SK-N-SH (cell line): ENCODE data around the gene SFXN5. TPM values are rescaled to one million over a fixed set of nuclear protein-coding genes. Genes with fewer than 3 reads are reported as not detected.

Source experiments
- CTCF ChIA-PET: fragments of 300-600, 350-600 bp; formaldehyde crosslinking; extraction: SDS; loops from one replicate; lab custom pipeline; 2021; lab: Yijun Ruan, JAX
- POLR2A ChIA-PET: fragments of 350-600 bp; sonication (Branson Sonifier 250); formaldehyde crosslinking; extraction: SDS; loops from one replicate; lab custom pipeline; 2020; ENCODE audit warnings: antibody characterized with exemption, inconsistent platforms; lab: Yijun Ruan, JAX
- DNase-seq: peaks from one replicate; pipeline ENCODE4 v3.0.0; 2012
- H2AFZ ChIP-seq: fragments of 200-600 bp; sonication (generic); 2 replicates; pipeline ENCODE4 v1.8.1; 2016; ENCODE audit warnings: antibody characterized with exemption, mild to moderate bottlenecking, low read depth
- H3F3A ChIP-seq: fragments of 200-600 bp; sonication (generic); replicated peaks from 2 replicates; pipeline ENCODE3; 2016; ENCODE audit warnings: antibody characterized with exemption, mild to moderate bottlenecking; ENCODE audit not compliant: insufficient read depth
- H3K27ac ChIP-seq, 2 experiments: fragments of 200-500 bp in 1 of 2; fragments of 200-600 bp in 1 of 2; sonication (Bioruptor generic) in 1 of 2; sonication (generic), shearing (Covaris generic) in 1 of 2; 2 replicates each; pipeline versions ENCODE4 v1.5.1 to v1.6.1; 2014 to 2016; ENCODE audit warnings: low read depth in 2 of 2, inconsistent platforms in 1 of 2, low read length in 1 of 2, mild to moderate bottlenecking in 1 of 2, mixed read lengths in 1 of 2
- H3K27me3 ChIP-seq: fragments of 200-600 bp; sonication (generic), shearing (Covaris generic); 2 replicates; pipeline ENCODE4 v1.6.1; 2016; ENCODE audit warnings: mixed run types; ENCODE audit not compliant: insufficient read depth
- H3K36me3 ChIP-seq, 2 experiments: fragments of 200-500 bp in 1 of 2; fragments of 200-600 bp in 1 of 2; sonication (Bioruptor generic) in 1 of 2; sonication (generic) in 1 of 2; replicated peaks in 1 of 2; 2 replicates each; pipeline versions ENCODE3 to v1.5.1; 2014 to 2016; ENCODE audit warnings: low read length in 1 of 2, mild to moderate bottlenecking in 1 of 2; ENCODE audit not compliant: insufficient read depth in 2 of 2, control insufficient read depth in 1 of 2
- H3K4me1 ChIP-seq, 2 experiments: fragments of 200-500 bp in 1 of 2; fragments of 200-600 bp in 1 of 2; sonication (Bioruptor generic) in 1 of 2; sonication (generic), shearing (Covaris generic) in 1 of 2; 2 replicates each; pipeline versions ENCODE4 v1.5.1 to v1.6.1; 2014 to 2016; ENCODE audit warnings: low read depth in 1 of 2, low read length in 1 of 2, mixed run types in 1 of 2; ENCODE audit not compliant: insufficient read depth in 2 of 2, control insufficient read depth in 1 of 2
- H3K4me2 ChIP-seq: fragments of 200-600 bp; sonication (generic), shearing (Covaris generic); 2 replicates; pipeline ENCODE4 v1.6.1; 2017; ENCODE audit warnings: mixed run types
- H3K4me3 ChIP-seq, 2 experiments: fragments of 200-500 bp in 1 of 2; fragments of 200-600 bp in 1 of 2; sonication (Bioruptor generic) in 1 of 2; sonication (generic), shearing (Covaris generic) in 1 of 2; 2 replicates each; pipeline versions ENCODE4 v1.5.1 to v1.8.1; 2014 to 2016; ENCODE audit warnings: low read depth in 2 of 2, inconsistent platforms in 1 of 2, low read length in 1 of 2, mild to moderate bottlenecking in 1 of 2, mixed read lengths in 1 of 2, moderate library complexity in 1 of 2
- H3K79me2 ChIP-seq: fragments of 200-600 bp; sonication (generic); 2 replicates; pipeline ENCODE4 v1.8.1; 2017; ENCODE audit warnings: mild to moderate bottlenecking; ENCODE audit not compliant: insufficient read depth
- H3K9ac ChIP-seq: fragments of 200-600 bp; sonication (generic); 2 replicates; pipeline ENCODE4 v1.6.1; 2017; ENCODE audit warnings: mixed run types
- H3K9me2 ChIP-seq: fragments of 200-600 bp; sonication (generic); 2 replicates; pipeline ENCODE4 v1.6.1; 2017; ENCODE audit warnings: mixed run types
- H3K9me3 ChIP-seq: fragments of 200-600 bp; sonication (generic); 2 replicates; pipeline ENCODE4 v1.6.1; 2017; ENCODE audit warnings: mixed run types, mild to moderate bottlenecking, moderate library complexity
- H4K20me1 ChIP-seq: fragments of 200-600 bp; sonication (generic); 2 replicates; pipeline ENCODE4 v1.6.1; 2017; ENCODE audit warnings: mild to moderate bottlenecking, mixed run types; ENCODE audit not compliant: insufficient read depth
- CHD2 ChIP-seq: fragments of 150-350 bp; IDR thresholded peaks from 2 replicates; pipeline ENCODE4 v1.6.1; 2018; ENCODE audit warnings: low read length; ENCODE audit not compliant: partially characterized antibody
- ELF1 ChIP-seq: IDR thresholded peaks from 2 replicates; pipeline ENCODE4 v1.4.0; 2012
- EZH2phosphoT487 ChIP-seq: fragments of 200-600 bp; sonication (generic); IDR thresholded peaks from 2 replicates; pipeline ENCODE4 v1.6.1; 2017; ENCODE audit warnings: low read depth, mixed run types, mild to moderate bottlenecking, antibody characterized with exemption, moderate library complexity, borderline replicate concordance
- GABPA ChIP-seq: IDR thresholded peaks from 2 replicates; pipeline ENCODE4 v1.4.0; 2012; ENCODE audit warnings: low read depth, mild to moderate bottlenecking
- MXI1 ChIP-seq: IDR thresholded peaks from 2 replicates; pipeline ENCODE4 v1.6.1; 2012; ENCODE audit warnings: mild to moderate bottlenecking, low read depth, low read length, improper control_type of control experiment
- NRF1 ChIP-seq: IDR thresholded peaks from 2 replicates; pipeline ENCODE4 v1.6.1; 2012; ENCODE audit warnings: low read depth, mild to moderate bottlenecking, low read length
- PBX3 ChIP-seq: IDR thresholded peaks from 2 replicates; pipeline ENCODE4; 2012
- POLR2AphosphoS5 ChIP-seq: IDR thresholded peaks from 2 replicates; pipeline ENCODE4 v1.6.1; 2012; ENCODE audit warnings: low read depth, low read length
- REST ChIP-seq: IDR thresholded peaks from 2 replicates; pipeline ENCODE4 v1.6.1; 2012; ENCODE audit warnings: mild to moderate bottlenecking, low read depth, low read length, moderate library complexity
- RFX5 ChIP-seq: IDR thresholded peaks from 2 replicates; pipeline ENCODE4 v1.6.1; 2012; ENCODE audit warnings: mild to moderate bottlenecking, improper control_type of control experiment, low read length
- SMC3 ChIP-seq: IDR thresholded peaks from 2 replicates; pipeline ENCODE4 v1.6.1; 2012; ENCODE audit warnings: low read depth, low read length, improper control_type of control experiment
- TEAD4 ChIP-seq: IDR thresholded peaks from 2 replicates; pipeline ENCODE4 v1.4.0; 2012; ENCODE audit warnings: mild to moderate bottlenecking, borderline replicate concordance; ENCODE audit not compliant: insufficient read depth
- USF2 ChIP-seq: fragments of 150-350 bp; IDR thresholded peaks from 2 replicates; pipeline ENCODE4 v1.6.1; 2017; ENCODE audit warnings: antibody characterized with exemption, low read length, low read depth, borderline replicate concordance
- YY1 ChIP-seq: IDR thresholded peaks from 2 replicates; pipeline ENCODE4 v1.4.0; 2012; ENCODE audit warnings: low read depth, mild to moderate bottlenecking
- WGBS: methylation state at CpG from one replicate; pipeline ENCODE4 v1.1.6; 2017; ENCODE audit warnings: low lambda C conversion rate; 5-methylcytosine and 5-hydroxymethylcytosine counted together
- polyA plus RNA-seq, 3 experiments: library from polyadenylated mRNA; depleted of rRNA; stranded (reverse); fragments of >200 nt; gene quantifications; 2 replicates each; pipeline ENCODE4 v1.2.3, GENCODE V29; 2012

The SFXN5 gene
- polyA plus RNA-seq, 1 of the 3 experiments (the other 2 are of a cell fraction) = 9.9 TPM

DNA sequence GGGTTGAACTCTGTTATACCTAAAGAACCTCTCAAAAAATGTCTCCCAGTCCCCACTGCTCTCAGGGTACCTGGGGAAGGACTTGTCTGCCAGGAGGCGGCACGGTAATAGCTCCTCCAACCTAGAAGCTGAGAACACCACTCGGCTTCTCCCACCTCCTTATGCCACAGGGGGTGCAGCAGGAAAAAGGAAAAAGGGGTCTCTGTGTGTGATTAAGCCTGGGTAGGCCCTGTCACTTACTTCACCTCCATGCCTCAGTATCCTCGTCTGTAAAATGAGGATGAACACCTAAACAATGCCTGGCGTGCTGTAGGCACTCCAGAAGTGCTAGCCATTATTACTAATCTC is 77.6 kb downstream of the SFXN5 start:
- Histone ChIP-seq H3K36me3 (no peaks in the 10 kb centered on the region), H3K9me3 (no peaks in the 10 kb centered on the region), H3K4me3 (no peak overlapping the region), H3K27me3 (no peaks in the 10 kb centered on the region), H3K4me2 (no peak overlapping the region), H3K27ac (no peak overlapping the region), H3K79me2 (no peaks in the 10 kb centered on the region), H3K9ac (no peak overlapping the region), H3F3A (no peaks in the 10 kb centered on the region), H2AFZ (no peak overlapping the region), H3K4me1 (peaks cover 0 to 14% of the 10 kb centered on the region in 2 experiments; a peak in 1 of 4 replicates), H4K20me1 (no peaks in the 10 kb centered on the region), H3K9me2 (no peaks in the 10 kb centered on the region)
- no peak for DNase-seq
- WGBS = 89% methylated on average over 3 of the region's 5 CpGs
- ChIA-PET CTCF (interaction anchor here (1.0 to 6.3 kb wide), 21 partner anchors 9 to 182 kb away, joined by 3 to 45 read pairs (median 7); partner anchors contain the start of genes RAB11FIP5 and SPR), POLR2A (no interaction called here)
- TF ChIP-seq POLR2AphosphoS5 (no peak), MXI1 (no peak), PBX3 (no peak), YY1 (no peak), GABPA (no peak), ELF1 (no peak), REST (no peak), EZH2phosphoT487 (no peak), TEAD4 (no peak), NRF1 (no peak), USF2 (no peak), RFX5 (no peak), CHD2 (no peak), SMC3 (no peak)
